ENCODE data around the gene RPS27.

RPS27 gene

DNA sequence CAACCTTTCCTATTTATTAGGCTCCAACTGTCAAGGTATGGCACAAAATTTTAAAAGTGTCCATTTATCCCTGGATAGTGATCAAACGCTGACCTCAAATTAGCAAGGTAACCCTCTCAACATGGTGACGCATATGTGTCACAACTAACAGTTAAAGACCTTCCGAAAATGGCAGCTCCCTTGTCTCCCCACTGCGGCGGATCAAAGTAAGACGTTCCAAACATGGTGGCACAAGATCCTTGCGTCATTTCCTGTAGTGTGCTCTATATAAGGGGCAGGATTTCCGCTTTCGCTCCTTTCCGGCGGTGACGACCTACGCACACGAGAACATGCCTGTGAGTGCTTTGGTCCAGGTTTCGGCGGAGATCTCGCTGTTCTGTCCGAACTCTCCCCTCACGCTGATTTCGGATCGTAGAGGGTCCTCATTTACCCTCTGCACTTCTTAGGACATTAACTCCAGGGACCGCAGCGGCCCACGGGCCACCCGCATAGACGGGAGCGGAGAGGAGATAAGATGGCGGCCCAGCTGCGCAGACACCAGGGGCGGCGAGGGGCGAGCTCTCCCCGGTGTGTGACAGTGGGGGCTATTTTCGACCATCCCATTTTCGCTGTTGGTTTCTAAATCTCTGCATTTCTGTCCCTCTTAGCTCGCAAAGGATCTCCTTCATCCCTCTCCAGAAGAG, at the start of gene RPS27:
RPS27 (plus strand) TSS at position 295 of the 683 bp plus-strand sequence; CDS start at position 330, 35 bp downstream.
- peak; percentile 86 for DNase-seq (ENCODE audit: low read depth)

DNA sequence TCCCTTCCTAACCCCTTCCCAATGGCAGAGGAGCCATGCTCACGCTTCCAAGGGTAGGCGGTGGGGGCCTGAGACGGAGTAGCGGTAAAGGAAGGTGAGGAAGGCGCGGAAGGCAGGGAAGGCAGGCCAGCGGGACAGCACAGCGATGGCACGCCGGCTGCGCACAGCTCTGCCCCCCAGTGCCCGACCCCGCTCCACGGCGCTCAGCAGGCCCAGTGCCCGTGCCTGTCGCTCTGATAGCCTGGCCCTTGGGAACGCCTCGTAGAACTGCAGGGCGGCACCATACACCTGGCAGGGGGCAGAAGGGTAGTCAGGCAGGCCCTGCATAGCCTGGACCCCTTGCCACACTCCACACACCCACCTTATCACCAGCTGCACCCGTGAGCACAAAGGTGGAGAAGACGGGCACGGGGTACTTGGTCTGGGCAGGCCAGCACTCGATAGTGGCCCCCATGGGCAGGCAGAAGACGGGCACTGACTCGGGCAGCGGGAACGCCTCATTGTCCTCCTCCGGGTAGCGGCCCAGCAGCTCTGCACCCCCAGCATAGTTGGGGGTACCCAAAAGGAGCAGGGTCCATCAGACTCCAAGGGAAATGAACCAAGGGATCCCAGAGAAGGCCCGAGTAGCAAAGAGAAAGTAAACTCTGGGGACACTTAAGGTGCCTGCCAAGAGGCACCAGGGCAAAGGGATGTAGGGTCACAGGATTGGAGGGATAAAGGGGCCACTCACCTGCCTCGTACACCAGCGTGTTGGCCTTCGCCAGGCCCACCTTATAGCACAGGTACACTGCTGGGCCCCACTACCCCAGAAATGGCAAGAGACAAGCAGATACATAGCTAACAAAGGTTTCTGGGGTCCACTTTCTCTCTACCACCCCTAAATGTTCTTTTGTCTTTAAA, 48.5 kb upstream of the RPS27 start:
- DNase-seq (ENCODE audit: low read depth), result no peak

DNA sequence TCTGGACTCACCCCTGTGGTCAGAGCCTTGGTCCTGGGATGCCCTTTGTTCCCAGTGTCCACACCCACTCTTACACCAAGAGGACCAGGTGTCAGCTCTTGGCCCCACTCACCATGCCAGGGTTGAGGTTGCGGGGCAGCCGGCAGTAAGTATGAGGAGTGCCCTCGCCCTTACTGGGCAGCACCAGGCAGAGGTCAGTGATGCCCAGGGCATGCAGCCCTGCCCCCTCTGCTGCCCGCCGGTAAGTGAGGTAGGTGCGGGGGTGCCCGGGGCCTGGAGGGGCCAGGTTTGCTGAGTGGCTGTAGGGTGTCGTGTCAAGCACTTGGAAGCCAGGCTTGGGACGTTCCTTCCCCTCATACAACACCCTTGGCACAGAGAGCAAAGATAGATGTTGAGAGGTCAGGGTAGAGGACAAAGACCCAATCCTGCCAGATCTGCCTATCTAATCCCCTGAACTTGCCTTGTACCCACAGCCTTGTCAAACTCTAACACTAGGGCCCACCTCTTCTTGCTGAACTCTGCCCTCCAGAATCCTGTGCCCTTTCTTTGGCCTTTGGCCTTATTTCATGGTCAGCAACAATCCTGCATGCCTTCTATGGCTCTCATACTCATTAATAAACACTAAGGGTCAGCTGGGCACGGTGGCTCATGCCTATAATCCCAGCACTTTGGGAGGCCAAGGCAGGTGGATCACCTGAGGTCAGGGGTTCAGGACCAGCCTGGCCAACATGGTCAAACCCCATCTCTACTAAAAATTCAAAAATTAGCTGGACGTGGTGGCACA, 47.6 kb upstream of the RPS27 start:
- DNase-seq (ENCODE audit: low read depth), result no peak

DNA sequence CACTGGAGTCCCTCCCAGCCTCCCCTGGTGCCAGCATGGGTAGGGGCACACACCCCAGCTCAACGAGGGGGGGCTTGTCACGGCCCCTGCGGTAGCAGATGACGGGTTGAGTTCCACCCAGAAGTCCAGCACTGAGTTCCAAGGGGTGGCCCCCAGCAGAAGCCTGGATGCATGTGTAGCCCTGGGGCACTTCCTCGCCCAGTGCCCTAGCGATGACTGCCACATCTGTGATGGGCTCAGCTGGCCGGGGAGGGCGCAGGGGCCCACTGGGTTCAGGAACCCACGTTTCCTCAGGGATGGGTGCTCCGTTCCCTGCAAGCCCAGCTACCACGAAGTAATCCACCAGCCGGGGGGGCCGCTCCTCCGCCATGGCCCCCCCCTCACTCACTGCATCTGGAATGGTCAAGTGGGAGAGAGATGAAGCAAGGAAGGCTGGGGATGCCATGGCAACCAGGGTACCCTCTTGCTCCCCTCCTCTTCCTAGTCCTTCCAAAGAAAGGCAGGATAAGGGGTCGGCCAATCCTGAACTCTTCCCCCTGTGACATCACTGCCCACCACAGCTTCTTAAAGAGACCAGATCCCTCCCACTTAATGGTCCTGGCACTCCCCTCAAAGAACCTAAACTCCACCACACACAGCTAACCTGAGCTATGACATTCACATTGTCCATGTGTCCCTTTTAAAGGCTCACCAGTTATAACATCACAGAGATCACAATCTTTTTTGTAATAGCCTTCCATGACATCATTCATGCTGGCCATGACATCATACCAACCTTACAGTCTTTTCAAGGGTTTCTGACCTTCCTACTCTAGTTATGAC, 46.3 kb upstream of the RPS27 start:
- DNase-seq (ENCODE audit: low read depth), result no peak

DNA sequence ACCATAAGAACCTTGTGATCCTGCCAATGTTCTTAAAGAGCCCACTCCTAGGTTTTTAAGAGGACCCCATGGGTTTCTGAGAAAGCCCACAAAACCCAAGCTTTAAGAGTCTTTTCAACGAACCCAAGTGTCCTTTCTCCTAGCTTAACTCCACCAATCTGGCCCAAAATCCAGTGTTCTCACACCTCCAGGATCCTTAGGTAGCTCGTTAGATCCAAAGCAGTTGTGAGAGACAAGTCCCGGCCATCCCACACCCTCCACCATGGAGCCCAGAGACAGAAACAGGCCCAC, 45.8 kb upstream of the RPS27 start:
- DNase-seq (ENCODE audit: low read depth), result no peak

DNA sequence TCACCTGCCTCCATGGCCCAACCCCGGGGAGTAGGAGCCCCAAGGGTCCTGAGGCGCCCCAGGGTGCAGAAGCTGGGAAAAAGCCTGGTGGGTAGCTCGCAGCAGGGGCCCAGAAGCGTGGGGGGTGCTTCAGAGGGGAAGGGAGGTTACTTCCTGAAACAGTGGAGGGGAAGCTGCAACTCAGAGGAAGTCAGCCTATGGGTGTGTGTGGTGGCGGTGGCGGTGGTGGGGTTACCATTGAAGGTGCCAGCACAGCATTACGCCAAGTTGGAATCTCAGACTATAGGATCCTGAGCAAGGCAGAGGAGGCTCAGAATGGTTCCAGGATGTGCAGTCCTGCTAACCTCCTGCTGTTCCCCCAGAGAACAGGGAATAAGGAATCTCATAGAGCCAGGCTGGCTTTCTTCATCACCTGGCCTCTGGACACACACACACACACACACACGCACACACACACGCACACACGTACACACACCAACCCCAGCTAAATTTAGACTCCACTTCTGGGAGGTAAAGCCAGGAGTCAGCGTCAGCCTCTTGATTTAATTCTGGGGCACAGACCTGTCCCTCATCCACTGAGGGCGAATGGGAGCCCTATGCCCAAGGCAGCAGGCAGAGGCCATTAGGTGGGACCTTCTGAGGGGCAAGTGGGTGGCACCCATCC, 45.3 kb upstream of the RPS27 start:
- DNase-seq (ENCODE audit: low read depth), result peak; percentile 63

DNA sequence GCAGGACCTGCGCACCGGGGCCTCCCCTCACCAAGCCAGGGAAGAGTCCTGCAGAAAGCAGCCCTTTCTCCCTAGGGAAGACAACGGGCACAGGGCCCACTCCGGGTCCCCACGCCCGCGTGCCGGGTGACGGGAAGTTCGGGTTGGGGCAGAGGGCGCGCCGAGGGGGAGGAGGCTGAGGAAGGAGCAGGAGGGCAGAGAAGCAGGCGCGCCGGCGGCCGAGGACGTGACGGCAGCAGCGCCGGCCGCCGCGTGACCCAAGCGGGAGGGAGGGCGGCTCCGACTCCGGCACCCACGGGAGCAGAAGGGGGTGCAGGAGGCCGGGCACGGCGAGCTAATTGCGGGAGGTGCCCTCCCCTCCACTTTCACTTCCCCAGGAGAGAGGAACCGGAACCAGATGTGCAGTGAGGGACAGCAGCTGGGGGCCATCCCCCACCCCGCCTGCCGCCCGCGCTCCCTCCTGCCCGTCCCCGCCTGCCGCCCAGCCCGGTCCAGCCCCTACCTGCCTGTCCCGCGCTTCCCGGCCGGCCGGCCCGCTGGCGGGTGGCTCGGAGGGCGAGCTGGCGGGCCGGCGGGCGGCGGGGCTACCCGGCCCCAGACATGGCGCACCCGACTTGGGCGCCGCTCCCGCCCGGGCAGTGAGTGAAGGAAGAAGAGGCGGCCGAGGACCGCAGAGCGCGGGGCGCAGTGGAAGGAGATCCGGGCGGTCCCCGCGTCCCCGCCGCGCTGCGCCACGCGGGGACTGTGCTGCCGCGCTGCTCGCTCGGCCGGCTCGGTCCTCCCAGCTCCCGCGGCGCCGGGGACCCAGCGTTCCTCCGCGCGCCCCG, 44.6 kb upstream of the RPS27 start:
- peak; percentile 57 for DNase-seq (ENCODE audit: low read depth)

DNA sequence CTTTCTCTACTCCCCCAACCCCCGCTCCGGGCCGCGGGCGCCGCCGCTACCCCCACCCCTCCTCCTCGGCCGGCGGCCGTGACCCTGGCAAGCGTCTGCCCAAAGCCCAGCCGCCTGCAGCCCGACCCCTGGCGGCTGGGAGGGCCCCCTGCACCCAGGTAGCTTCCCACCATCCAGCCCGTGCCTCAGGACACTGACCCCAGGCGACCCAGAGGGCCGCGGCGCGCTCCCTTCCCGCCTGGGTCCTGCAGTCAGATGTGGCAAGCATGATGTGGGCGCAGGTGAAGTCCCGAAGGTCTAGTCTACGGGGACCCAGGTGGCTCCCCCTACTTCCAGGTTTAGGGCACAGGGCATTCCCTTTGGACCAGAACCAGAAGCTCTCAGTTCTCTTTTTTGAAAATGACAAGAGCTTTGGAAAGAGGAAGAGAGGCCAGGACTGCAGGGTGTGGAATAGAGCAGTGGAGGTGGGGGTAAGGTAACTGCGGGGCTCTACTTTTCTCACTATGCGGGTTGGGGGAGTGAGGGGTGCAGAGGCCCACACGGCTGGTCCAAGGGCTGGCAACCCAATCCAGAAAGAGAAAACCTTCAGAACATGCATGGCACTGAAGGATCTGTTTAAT, 43.8 kb upstream of the RPS27 start, which contains the start of gene DENND4B:
DENND4B (minus strand) TSS at position 97 of the 620 bp plus-strand sequence. CDS start 2,344 bp downstream, outside the sequence.
- peak; percentile 64 for DNase-seq (ENCODE audit: low read depth)

DNA sequence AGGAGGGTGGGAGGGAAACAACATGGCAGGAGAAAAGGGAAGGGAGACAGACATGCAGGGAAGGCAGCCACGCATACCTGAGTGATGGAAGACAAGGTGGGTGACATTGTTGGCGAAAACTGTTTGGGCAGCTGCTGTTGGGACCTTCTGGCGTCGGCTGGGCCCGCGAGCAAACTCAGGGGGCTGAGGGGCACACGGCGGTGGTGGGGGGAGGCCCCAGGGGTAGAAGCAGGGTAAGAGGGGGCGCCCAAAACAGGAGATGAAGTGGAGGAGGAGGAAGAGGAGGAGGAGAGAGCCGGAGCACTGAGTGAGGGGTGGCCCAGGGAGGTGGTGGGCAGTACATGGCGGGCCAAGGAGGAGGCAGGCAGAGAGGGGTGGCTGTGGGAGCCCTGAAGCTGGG, 39.4 kb upstream of the RPS27 start:
- DNase-seq (ENCODE audit: low read depth), result no peak

DNA sequence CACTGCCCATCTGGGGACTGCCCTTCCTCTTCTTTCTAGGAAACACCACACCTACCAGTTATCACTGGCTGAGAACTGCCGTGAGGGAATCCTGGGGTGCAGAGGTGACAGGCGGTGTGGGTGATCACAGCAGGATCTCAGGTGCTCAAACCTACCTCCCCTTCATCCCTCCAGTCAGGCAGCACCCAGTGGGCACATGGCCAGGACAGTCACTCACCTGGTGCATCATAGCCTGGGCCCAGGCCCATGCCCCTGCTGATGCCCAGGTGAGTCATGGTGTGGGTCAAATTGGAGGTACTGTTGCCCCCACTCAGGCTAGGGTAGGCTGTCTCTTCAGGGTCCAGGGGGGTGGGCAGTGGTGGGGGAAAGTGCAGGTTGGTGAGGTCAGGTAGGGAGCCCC, 38.8 kb upstream of the RPS27 start:
- DNase-seq (ENCODE audit: low read depth), result no peak

DNA sequence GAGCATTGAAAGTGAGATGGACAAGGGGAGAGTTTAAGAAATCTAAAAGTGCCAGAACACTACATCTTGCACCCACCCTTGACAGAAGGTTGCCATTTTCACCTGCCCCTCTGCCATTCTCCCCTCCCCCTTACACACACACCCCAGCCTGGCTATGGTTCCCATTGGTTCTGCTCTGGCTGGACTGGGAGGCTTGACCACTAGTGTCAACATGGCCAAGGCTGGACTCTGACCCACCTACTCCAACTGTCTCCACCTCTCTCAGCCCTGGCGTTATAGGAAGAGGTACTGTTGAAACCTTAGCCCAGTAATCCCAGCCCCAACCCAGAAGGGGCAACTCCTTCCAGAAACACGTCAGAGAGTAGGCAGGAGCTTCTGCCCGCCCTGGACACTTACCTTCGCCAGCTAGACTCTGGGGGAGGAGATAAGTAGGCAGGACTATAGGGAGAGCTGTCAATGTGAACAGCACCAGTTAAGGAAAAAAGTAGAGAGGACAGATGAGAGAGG, 36.6 kb upstream of the RPS27 start:
- DNase-seq (ENCODE audit: low read depth), result no peak

DNA sequence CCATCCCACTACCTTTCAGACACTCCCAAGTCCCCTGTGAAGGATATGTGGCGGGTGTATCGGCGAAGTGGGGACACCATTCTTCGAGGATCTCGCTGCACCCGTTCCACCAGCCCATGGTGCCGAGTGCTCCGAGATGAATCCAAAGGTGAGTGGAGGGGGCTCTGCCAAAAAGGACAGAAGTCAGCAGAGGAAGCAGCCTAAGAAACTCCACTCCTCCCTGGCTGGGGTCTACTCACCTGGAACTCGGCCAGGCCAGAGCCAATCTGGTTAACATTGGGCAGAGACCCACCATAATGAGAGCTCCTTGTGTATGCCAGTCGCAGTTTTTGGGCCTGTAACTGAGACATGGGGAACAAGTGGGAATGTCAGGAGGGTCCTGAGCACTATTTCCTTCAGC, 35.7 kb upstream of the RPS27 start:
- no peak for DNase-seq (ENCODE audit: low read depth)

DNA sequence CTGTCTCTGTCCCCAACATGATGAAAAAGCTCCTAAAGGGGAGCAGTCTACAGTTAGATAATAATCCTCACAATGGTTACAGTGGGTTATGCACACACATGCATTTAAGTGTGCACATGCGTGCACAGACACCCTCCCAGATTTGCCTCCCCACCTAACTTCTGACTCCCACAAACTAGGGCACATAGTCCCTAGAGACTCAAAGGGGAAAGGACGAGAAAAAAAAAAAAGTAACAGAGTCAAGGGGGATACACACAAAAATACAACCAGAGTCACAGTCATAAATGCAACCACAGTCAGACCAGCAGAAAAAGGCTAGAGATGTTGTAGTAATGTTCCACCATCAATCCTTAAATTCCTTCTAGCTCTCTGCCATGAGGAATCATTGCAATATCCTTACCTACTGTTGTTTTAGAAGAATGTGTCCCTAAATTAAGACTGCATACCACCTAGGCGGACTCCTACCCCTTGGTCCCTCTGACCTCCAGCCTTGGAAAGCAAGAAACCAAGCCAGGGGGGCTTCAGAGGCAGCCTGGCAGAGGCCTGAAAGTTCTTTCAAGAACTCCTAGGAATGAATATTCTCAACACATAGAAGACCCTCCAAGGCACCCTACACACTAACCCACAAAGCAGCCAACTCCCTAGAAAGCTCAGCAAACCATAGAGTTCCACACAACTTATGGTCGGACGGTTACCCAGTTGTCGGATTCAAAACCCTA, 33.4 kb upstream of the RPS27 start:
- DNase-seq (ENCODE audit: low read depth), result no peak

DNA sequence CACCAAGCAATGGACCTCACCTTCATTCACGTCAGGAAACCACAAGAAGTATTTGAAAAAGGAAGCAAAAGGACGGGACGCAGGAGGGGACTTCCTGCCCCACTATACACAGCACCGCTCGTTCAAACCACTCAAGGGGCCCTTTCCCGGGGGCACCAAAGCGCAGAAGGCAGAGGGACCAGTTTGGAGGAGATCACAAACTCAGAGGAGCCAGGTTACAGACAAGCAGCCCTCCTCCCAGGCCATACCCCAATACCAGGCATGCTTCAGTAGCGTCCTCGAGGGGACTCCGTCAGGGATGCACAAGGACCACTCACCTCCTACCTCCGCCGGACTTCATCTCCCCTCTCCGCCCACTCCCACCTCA, 32.8 kb upstream of the RPS27 start:
- DNase-seq (ENCODE audit: low read depth), result no peak

DNA sequence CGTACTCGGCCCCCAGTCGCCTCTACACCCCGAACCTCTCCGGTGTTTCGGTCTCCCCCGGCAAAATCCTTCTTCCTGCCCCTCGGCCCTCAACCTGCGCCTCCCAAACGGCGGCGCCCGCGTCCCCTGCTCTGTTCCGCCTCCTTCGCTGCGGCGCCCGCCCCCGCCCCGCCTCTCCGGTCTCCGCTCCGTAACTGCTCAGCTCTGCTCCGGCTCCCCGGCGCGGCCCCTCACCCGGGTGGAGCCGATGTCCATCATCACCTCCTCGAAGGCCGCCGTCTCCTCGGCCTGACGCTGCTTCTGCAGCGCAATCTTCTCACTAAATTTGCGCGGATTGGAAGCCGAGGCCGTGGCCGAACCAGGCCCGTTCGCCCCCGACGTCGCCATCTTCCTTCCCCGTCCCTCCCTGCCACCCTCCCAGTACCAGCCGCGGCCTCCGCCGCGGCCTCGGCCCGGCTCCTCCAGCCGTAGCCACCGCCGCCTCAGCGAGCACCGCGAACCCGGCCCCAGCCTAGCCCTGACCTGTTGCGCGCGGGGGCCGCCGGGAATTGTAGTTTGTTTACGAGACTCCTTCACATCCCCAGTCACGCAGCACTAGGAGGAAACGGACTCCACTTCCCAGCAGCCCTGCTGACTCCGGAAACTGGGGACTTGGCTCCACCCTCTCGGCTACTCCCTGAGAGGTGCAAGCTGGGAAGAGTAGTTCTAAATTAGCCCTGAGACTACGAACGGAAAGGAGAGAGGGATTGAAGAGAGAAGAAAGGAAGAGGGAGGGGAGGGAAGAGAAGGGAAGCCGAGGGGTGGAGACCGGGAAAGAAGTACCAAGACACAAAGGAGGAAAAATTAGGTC, 32.2 kb upstream of the RPS27 start, which contains the start of gene CRTC2:
CRTC2 (minus strand) TSS at position 502 of the 850 bp plus-strand sequence; CDS start at position 387, 115 bp downstream.
- DNase-seq (ENCODE audit: low read depth), result peak; percentile 97

DNA sequence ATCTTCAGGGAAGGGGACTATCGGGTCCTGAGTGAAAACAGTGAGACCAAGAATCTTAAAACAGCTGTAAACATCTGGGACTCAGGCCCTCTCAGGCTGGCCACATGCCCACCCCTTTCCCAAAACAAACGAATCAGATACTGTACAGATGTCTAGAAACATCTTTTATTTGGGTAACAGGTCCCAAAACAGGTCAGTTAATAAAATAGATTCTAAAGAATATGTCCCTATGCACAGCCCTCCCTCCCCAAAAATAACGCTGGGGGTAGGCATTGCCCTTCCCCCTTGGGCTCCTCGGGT, 31.7 kb upstream of the RPS27 start:
- no peak for DNase-seq (ENCODE audit: low read depth)

DNA sequence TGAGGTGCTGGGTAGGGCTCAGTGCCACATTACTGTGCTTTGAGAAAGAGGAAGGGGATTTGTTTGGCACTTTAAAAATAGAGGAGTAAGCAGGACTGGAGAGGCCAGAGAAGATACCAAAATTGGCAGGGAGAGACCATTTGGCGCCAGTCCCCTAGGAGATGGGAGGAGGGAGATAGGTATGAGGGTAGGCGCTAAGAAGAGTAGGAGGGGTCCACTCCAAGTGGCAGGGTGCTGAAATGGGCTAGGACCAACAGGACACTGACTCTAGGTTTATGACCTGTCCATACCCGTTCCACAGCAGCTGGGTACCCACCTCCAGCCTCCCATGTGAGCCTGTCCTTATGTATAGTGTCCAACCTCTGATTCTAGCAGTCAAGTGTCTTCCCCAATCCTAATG, 31.1 kb upstream of the RPS27 start:
- DNase-seq (ENCODE audit: low read depth), result no peak

DNA sequence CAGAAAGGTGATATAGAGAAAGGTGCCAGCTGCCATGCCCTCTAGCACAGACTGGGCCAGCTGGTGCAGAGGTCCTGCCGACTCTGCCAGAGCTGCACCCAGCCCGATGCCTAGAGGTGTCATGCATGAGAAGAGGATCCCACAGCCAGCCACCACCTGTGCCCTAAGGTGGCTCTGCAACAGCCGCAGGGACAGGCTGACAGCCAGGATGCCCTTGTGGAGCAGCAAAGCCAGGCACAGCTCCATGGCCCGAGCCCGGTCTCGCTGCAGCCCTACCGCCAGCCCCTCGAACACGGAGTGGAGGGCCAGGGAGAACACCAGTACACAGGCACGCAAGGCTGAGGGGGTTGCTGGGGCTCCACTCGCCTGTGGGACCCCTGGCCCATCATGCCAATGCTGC, 30.4 kb upstream of the RPS27 start:
- no peak for DNase-seq (ENCODE audit: low read depth)

All from stimulated activated CD4-positive, alpha-beta T cell treated with anti-CD3 and anti-CD28 coated beads, Interleukin-2, amount 100 ng/mL, for 4 hours (primary cell).